Adipose tissue (tissue), 3 donors: ENCODE measurements around the gene ANKRD1. TPM values are rescaled to one million over a fixed set of nuclear protein-coding genes. Genes with fewer than 3 reads are reported as not detected.

Source experiments
- H3K27ac ChIP-seq: one replicate; pipeline ENCODE4 v1.5.1; 2013; ENCODE audit warnings: low read depth, low read length
- WGBS, 3 donors: extraction: QIAGEN DNeasy Blood & Tissue Kit; methylation state at CpG; one replicate each; pipeline ENCODE4 v1.1.7; 2013; 5-methylcytosine and 5-hydroxymethylcytosine counted together
- polyA plus RNA-seq, 3 donors: library from polyadenylated mRNA; stranded (reverse); fragments of 200-250 nt; gene quantifications; one replicate each; pipeline ENCODE4 v1.2.3, GENCODE V29; 2013
- donor health status: healthy with polysubstance abuse.
- donor health status: Bipolar disorder and iron deficiency.
- donor health status: healthy.

Gene ANKRD1
- polyA plus RNA-seq, 3 donors, result 1.4 to 5.6 (median 2.5) TPM

DNA sequence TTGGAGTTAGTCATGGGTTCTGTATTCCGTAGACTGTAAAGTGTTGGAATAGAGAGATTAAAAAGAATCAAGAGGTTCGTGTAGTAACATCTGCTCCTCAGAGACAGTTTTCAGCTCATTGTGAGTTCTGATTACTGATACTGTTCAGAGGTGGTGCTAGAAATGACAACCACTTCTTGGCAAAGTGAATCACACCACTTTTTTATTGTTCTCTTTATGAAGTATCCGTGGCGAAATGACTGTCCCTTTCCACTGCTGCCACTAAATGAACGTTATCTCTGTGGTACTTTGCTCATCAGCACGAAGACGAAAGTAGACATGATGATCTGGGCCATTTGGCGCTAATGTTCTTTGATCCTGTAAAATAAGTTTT lies 48.3 kb downstream of the ANKRD1 start:
- H3K27ac ChIP-seq, result no peak overlapping the region
- 20 to 29% (median 23%) methylated on average over 8 of the region's 8 CpGs for WGBS, 3 donors

DNA sequence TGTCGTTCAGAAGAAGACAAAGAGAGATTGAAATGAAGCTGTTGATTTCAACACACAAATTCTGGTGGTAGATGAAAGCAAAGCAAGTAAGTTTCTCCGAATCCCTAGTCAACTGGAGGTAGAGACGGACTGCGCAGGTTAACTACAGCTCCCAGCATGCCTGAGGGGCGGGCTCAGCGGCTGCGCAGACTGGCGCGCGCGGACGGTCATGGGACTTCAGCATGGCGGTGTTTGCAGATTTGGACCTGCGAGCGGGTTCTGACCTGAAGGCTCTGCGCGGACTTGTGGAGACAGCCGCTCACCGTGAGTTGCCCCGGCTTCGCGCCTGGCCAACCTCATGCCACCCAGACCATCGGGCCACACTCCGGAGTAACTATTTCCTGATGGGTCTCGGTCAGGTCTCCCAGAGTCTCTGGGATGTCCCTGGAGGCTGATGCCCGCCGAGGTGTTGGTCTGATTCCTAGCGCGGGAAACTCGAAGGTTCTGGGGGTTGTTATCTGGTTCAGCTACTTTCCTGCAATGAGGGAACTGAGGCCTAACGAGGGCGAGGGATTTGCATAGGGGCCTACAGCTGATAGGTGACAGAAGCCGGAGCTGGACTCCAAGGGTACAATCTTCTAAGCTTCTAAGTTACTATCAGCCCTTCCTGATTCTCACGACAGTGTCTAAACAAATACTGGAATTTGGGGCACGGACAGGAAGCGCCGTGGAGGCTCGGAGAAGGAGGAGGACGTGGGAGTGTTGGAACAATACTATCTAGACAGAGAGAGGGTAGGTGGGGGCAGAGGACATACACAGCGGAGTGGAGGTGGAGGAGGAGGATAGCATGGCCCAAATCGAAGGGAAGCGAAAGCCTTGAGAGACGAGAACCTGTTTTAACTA lies 48.9 kb downstream of the ANKRD1 start, which contains the start of gene RPP30:
Gene RPP30, plus strand, starts transcription at position 209 of the 882 bp plus-strand sequence. Its CDS starts 13 bp downstream, at position 222.
- WGBS, 3 donors, result 0% methylated on average over 43 of the region's 43 CpGs
- H3K27ac ChIP-seq, result no peak within 1 kb of the TSS

DNA sequence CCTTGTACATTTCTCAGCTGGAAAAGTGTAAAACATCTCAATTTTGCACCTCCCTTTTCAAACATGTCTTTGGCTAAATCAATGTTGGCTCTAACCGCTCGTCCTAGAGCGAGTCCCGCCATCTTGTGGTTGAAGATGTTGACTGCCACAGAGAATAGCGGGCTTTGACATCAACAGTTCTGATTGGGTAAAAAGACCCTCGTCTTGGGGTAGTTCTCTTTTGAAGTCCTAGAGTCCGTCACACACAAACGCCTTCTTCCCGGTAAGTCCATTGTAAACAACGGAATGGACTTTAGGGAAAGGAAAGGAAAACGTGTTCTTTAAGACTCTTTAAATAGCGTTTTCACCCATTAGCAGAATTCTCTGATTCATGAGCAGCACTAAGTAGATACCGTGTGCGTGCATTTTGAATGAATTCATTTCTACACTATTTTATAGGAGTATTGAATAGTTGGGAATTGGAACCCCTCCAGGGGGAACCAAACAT lies 49.6 kb downstream of the ANKRD1 start:
- H3K27ac ChIP-seq, result no peak overlapping the region
- 0 to 1% (median 1%) methylated on average over 14 of the region's 14 CpGs for WGBS, 3 donors

DNA sequence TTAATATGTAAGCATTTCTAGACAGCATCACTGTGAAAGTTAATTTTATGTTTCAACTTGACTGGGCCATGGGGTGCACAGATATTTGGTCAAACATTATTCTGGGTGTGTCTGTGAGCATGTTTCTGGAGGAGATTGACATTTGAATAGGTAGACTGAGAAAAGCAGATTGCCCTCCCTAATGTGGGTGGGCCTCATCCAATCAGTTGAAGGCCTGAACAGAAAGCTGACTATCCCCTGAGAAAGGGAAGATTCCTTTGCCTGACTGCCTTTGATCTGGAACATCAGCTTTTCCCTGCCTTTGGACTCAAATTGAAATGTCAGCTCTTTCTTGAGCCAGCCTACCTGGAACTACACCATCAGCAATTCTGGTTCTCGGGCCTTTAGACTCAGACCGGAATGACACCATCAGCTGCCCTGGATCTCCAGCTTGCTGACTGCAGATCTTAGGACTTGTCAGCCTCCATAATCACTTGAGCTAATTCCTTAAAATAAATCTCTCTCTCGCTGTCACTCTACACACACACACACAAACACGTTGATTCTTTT lies 54.8 kb downstream of the ANKRD1 start:
- 84 to 85% (median 85%) methylated on average over 4 of the region's 4 CpGs for WGBS, 3 donors
- H3K27ac ChIP-seq, result no peak overlapping the region

DNA sequence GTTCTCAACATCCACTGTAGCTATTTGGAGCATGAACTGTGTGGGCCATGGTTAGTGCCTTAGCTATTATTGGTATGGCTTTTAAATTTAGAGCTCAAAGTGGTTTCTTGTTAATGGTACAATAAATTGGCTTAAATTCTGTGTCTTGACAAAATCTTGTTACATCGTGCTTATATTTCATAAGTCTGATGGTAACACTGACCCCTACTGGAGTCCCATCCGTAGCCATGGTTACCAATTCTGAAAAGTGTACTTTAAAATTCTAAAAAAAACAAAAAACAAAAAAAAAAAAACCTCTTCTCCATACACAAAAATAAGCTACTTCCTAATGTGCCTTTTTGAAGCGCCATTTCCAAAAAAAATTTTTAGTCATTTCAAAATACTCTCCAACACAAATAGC lies 55.5 kb downstream of the ANKRD1 start:
- WGBS, 3 donors, result 27 to 35% (median 32%) methylated on average over 3 of the region's 3 CpGs

DNA sequence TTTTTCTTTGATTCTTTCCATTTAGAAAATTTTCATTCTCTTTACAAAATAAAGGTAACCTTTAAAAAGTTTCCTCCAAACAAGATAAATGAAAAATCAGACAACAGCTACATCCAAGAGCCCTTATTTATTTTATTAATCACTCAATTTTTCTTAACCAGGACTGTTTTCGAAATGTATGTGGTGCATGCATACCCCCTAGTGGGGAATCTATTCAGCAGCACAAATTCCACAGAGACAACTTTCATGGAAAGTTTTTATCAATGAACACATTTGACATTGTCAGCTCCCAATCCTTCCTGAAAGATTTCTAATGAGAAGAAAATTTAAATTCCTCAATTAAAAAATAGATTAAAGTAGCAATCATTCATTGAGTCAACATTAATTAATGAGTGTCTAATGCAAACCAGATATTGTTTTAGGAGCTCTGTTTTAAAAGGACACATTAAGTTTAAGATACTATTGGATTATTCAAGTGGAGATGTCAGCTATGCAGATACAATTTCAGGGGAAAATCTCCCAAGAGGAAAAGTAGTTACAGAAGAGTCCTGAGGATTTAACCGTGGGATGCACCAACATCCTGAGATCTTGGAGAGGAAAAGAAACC lies 57.9 kb downstream of the ANKRD1 start:
- H3K27ac ChIP-seq, result no peak overlapping the region
- WGBS, 3 donors, result 16 to 35% (median 27%) methylated on average over 2 of the region's 2 CpGs

More for the DNA sequence above, 55.5 kb downstream of the ANKRD1 start:
- no peak overlapping the region for H3K27ac ChIP-seq

Other genes with a start within 250 kb of the ANKRD1 start
- under 1 TPM in 2 of 3 donors, not detected in 1; 0.06 to 0.16 TPM for gene HTR7, start 63.0 kb downstream of the ANKRD1 start, polyA plus RNA-seq
- 10 to 100 TPM; 12.5 to 28.8 (median 21.9) TPM for gene RPP30, start 49.1 kb downstream of the ANKRD1 start, polyA plus RNA-seq